Activated naive CD8-positive, alpha-beta T cell (primary cell): ENCODE measurements around the gene KCNK1.
"Not testable (repeated sequence)": the region's sequence is repeated elsewhere in the genome, so short reads cannot be mapped to it uniquely, and the experiment has no call there.

Experiments
- H3K27ac Mint-ChIP-seq: one replicate; pipeline ENCODE4 v1.8.0; 2021; ENCODE audit warnings: mixed read lengths
- H3K27me3 Mint-ChIP-seq: one replicate; pipeline ENCODE4 v1.8.0; 2021; ENCODE audit warnings: mixed read lengths
- H3K36me3 Mint-ChIP-seq: one replicate; pipeline ENCODE4 v1.8.0; 2021; ENCODE audit warnings: mixed read lengths
- H3K4me1 Mint-ChIP-seq: one replicate; pipeline ENCODE4 v1.8.0; 2021; ENCODE audit warnings: low read depth, mixed read lengths
- H3K4me3 Mint-ChIP-seq: one replicate; pipeline ENCODE4 v1.8.0; 2021; ENCODE audit warnings: mild to moderate bottlenecking, mixed read lengths
- H3K9me3 Mint-ChIP-seq: one replicate; pipeline ENCODE4 v1.8.0; 2021; ENCODE audit warnings: low read depth, mixed read lengths

Gene KCNK1

GRCh38 chr1:233619414-233619813 lies 5.5 kb downstream of the KCNK1 start:
- H3K36me3 Mint-ChIP-seq, H3K9me3 Mint-ChIP-seq, H3K4me1 Mint-ChIP-seq, H3K27ac Mint-ChIP-seq, H3K4me3 Mint-ChIP-seq: not testable (repeated sequence)
- H3K27me3 Mint-ChIP-seq: peaks cover 19% of the 10 kb centered on the region

GRCh38 chr1:233620065-233620464 lies 6.2 kb downstream of the KCNK1 start:
- peaks cover 17% of the 10 kb centered on the region for H3K27me3 Mint-ChIP-seq
- H3K36me3 Mint-ChIP-seq: no peaks in the 10 kb centered on the region

GRCh38 chr1:233621923-233622322 lies 8.0 kb downstream of the KCNK1 start:
- H3K27me3 Mint-ChIP-seq: peaks cover 7% of the 10 kb centered on the region
- H3K4me3 Mint-ChIP-seq: no peak overlapping the region
- no peaks in the 10 kb centered on the region for H3K36me3 Mint-ChIP-seq
- no peaks in the 10 kb centered on the region for H3K4me1 Mint-ChIP-seq
- no peaks in the 10 kb centered on the region for H3K9me3 Mint-ChIP-seq
- H3K27ac Mint-ChIP-seq: no peak overlapping the region

More at GRCh38 chr1:233620065-233620464, 6.2 kb downstream of the KCNK1 start:
- H3K4me1 Mint-ChIP-seq: peaks cover 1% of the 10 kb centered on the region
- H3K27ac Mint-ChIP-seq: no peak overlapping the region
- H3K9me3 Mint-ChIP-seq: no peaks in the 10 kb centered on the region
- H3K4me3 Mint-ChIP-seq: no peak overlapping the region

GRCh38 chr1:233624289-233624688 lies 10.4 kb downstream of the KCNK1 start:
- Mint-ChIP-seq H3K9me3 (no peaks in the 10 kb centered on the region), H3K27ac (no peak overlapping the region), H3K4me3 (no peak overlapping the region), H3K36me3 (no peaks in the 10 kb centered on the region), H3K4me1 (peaks cover 1% of the 10 kb centered on the region), H3K27me3 (peaks cover 7% of the 10 kb centered on the region)

- Mint-ChIP-seq H3K27ac (no peak overlapping the region), H3K27me3 (peaks cover 7% of the 10 kb centered on the region), H3K4me1 (peaks cover 1% of the 10 kb centered on the region), H3K4me3 (no peak overlapping the region), H3K36me3 (no peaks in the 10 kb centered on the region), H3K9me3 (no peaks in the 10 kb centered on the region)
Measured at GRCh38 chr1:233625087-233625486, 11.2 kb downstream of the KCNK1 start.

GRCh38 chr1:233625510-233625981 lies 11.6 kb downstream of the KCNK1 start:
- H3K27me3 Mint-ChIP-seq: peaks cover 7% of the 10 kb centered on the region
- no peak overlapping the region for H3K27ac Mint-ChIP-seq
- H3K4me1 Mint-ChIP-seq: peaks cover 1% of the 10 kb centered on the region
- H3K36me3 Mint-ChIP-seq: no peaks in the 10 kb centered on the region
- no peak overlapping the region for H3K4me3 Mint-ChIP-seq
- no peaks in the 10 kb centered on the region for H3K9me3 Mint-ChIP-seq

GRCh38 chr1:233627376-233627775 lies 13.5 kb downstream of the KCNK1 start:
- Mint-ChIP-seq H3K36me3 (no peaks in the 10 kb centered on the region), H3K9me3 (no peaks in the 10 kb centered on the region), H3K4me1 (peaks cover 1% of the 10 kb centered on the region), H3K27me3 (peaks cover 7% of the 10 kb centered on the region), H3K27ac (peak overlapping the region; percentile 22), H3K4me3 (no peak overlapping the region)

DNA sequence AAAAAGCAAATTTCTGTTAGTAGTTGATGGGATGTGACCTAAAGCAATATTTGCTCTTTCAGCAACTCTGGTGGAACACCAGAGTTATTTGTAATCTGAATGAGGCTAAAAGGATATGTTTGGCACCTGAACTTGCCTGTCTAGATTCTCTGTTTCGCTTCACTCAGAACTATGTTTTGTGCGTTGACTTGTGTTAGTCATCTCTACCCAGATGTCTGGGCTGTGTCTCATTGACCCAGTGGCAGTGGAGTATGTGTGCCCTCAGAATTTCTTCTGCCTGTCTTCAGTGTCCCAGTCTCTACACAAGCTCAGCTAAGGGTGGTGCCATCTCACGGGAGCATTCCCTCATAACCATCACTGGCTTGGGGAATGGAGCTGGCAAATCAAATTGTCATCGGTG lies 13.9 kb downstream of the KCNK1 start:
- peak overlapping the region; percentile 17 for H3K4me3 Mint-ChIP-seq
- no peaks in the 10 kb centered on the region for H3K9me3 Mint-ChIP-seq
- H3K27ac Mint-ChIP-seq: peak overlapping the region; percentile 25
- no peaks in the 10 kb centered on the region for H3K36me3 Mint-ChIP-seq
- H3K4me1 Mint-ChIP-seq: peaks cover 1% of the 10 kb centered on the region
- H3K27me3 Mint-ChIP-seq: peaks cover 4% of the 10 kb centered on the region

DNA sequence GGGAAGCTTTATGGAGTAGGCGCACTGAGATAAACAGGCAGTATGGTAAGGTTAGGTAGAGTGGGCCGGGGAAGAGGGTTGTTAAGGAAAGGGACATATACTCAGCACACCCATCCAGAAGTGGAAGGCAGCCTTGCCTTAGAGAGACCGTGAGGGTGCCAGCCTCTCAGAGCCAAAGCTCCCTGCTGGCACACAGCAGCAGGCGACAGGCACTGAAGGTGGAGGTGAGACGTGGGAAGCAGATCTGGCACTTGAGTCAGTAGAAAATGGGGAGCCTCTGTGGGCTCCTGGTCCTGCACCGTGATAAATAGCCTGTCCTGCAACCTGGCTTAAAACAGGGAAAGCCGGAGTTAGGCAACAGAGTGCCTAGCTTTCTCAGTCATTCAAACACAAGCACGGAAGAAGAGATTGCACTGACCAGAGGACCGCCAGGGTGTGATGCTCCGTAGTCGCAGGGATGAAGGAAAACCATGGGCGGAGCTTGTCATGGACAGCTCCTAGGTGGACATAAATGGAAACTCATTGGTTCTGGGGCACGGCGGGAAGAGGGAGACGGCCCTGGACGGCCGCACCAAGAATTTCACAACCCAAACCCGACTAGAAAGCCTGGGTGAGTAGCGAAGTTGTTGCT lies 15.5 kb downstream of the KCNK1 start:
- Mint-ChIP-seq H3K36me3 (no peaks in the 10 kb centered on the region), H3K27me3 (peaks cover 2% of the 10 kb centered on the region), H3K4me1 (peaks cover 1% of the 10 kb centered on the region), H3K27ac (no peak overlapping the region), H3K4me3 (no peak overlapping the region), H3K9me3 (no peaks in the 10 kb centered on the region)

DNA sequence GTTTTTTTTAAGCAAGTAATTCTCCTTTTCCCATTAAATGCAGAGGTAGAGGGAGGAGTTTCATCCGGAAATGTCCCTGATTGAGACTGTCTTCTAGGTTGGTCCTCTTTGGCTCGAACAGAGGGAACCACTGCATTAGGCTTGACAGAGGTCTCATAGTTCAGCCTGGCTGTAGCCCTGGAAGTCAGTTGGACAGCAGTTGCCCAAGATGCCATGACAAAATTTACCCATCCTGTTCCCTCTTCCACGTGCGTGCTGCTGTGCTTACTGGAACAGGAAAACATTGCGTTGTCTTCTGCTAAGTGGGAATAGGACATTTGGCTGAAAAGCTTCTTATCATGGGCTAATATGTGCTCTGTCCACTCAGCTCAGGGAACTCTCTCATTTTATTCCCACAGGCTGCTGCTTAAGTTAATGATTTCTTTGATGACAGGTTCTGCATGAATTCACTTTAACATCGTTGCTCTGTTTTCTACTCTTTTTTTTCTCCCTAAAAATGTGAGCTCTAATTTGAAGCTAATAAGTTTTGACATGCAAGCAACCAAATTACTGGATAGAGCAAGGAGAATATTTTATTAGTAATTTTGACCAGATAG lies 18.0 kb downstream of the KCNK1 start:
- peaks cover 10% of the 10 kb centered on the region for H3K9me3 Mint-ChIP-seq
- H3K36me3 Mint-ChIP-seq: no peaks in the 10 kb centered on the region
- peaks cover 8% of the 10 kb centered on the region for H3K27me3 Mint-ChIP-seq
- no peak overlapping the region for H3K4me3 Mint-ChIP-seq
- H3K4me1 Mint-ChIP-seq: peaks cover 1% of the 10 kb centered on the region
- H3K27ac Mint-ChIP-seq: no peak overlapping the region

DNA sequence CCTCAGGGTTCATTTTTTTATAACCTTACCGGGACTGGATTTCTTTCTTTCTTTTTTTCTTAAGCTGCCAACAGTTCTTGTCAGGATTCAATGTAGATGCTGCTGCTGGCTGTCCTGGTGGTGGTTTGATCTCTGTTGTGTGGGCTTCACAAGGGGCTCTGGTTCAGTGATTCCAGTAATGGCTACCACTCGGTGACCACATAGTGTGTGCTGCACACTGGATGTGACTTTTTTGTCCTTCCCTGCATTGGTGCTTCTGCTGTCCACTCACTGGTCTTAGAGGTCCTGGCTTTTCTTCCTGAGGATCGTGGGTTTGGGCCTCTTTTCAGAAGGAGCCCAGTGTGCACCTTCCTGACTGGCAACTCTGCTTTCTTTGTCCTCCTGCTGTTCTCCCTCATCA lies 18.5 kb downstream of the KCNK1 start:
- Mint-ChIP-seq H3K9me3 (peaks cover 10% of the 10 kb centered on the region), H3K27ac (no peak overlapping the region), H3K27me3 (peaks cover 8% of the 10 kb centered on the region), H3K4me3 (no peak overlapping the region), H3K4me1 (peaks cover 1% of the 10 kb centered on the region), H3K36me3 (no peaks in the 10 kb centered on the region)

- H3K9me3 Mint-ChIP-seq: peaks cover 10% of the 10 kb centered on the region
- no peak overlapping the region for H3K27ac Mint-ChIP-seq
- no peaks in the 10 kb centered on the region for H3K4me1 Mint-ChIP-seq
- no peak overlapping the region for H3K4me3 Mint-ChIP-seq
- H3K27me3 Mint-ChIP-seq: peaks cover 8% of the 10 kb centered on the region
- no peaks in the 10 kb centered on the region for H3K36me3 Mint-ChIP-seq
Measured at GRCh38 chr1:233635765-233636502, 22.0 kb downstream of the KCNK1 start.

- no peaks in the 10 kb centered on the region for H3K36me3 Mint-ChIP-seq
- H3K4me3 Mint-ChIP-seq: no peak overlapping the region
- peaks cover 10% of the 10 kb centered on the region for H3K9me3 Mint-ChIP-seq
- H3K27ac Mint-ChIP-seq: no peak overlapping the region
- H3K27me3 Mint-ChIP-seq: peaks cover 8% of the 10 kb centered on the region
- H3K4me1 Mint-ChIP-seq: no peaks in the 10 kb centered on the region
Measured at GRCh38 chr1:233636503-233636877, 22.6 kb downstream of the KCNK1 start.

DNA sequence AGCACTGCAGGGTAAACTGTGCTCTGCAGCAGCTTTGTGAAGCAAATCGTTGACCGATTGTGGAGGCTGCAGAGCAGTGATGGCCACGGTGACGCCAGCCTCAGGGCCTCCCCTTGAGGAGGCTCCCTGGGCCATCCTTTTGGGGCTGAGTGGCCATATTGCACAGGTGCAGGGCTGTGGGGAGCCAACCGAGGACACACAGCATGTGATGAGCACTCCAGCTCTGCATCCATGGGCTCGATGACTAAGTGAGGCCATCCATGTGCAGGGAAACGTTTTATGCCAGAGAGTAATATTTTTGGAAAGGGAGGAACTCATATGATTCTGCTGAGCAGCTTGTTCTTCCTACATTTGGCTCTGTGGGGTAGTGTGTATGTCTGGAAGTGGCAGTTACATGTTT lies 24.6 kb downstream of the KCNK1 start:
- H3K9me3 Mint-ChIP-seq: peaks cover 10% of the 10 kb centered on the region
- H3K36me3 Mint-ChIP-seq: no peaks in the 10 kb centered on the region
- H3K27me3 Mint-ChIP-seq: peaks cover 11% of the 10 kb centered on the region
- H3K4me1 Mint-ChIP-seq: no peaks in the 10 kb centered on the region
- no peak overlapping the region for H3K4me3 Mint-ChIP-seq
- no peak overlapping the region for H3K27ac Mint-ChIP-seq

- Mint-ChIP-seq H3K4me3 (no peak overlapping the region), H3K36me3 (no peaks in the 10 kb centered on the region), H3K27me3 (peaks cover 11% of the 10 kb centered on the region), H3K27ac (no peak overlapping the region), H3K4me1 (no peaks in the 10 kb centered on the region), H3K9me3 (peaks cover 10% of the 10 kb centered on the region)
Measured at GRCh38 chr1:233639611-233640010, 25.7 kb downstream of the KCNK1 start.
